ENCODE measurements around the gene LRRC27.
A peak's percentile ranks its signal among the peaks of the same experiment; 100 is the strongest.

LRRC27 gene

DNA sequence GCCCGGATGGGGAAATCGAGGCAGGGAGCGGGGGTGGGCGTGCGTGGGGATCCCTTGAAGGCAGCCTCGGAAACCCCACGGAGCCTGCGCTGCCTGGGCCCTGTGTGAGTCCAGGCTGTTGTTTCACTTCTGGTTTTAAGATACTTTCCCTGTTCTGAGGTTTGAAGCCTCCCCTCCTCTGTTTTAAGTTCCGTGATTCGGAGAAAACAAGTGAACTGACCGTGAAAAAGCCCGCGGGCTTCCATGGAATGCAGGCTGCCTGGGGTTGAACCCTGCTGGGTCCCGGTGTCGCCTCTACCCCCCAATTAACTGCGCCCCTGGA, 401 bp downstream of the LRRC27 start:
- peak overlapping the region in 1 of 2 experiments; percentile 98 for H3K14ac ChIP-seq (ENCODE audit: low read length in 2 of 2)
- peak overlapping the region; percentile 95 for H3K9ac ChIP-seq (ENCODE audit: low read length)
- peak overlapping the region; percentile 8 for H2BK15ac ChIP-seq (ENCODE audit: low read depth, poor library complexity, severe bottlenecking)
- DNase-seq, result no peak
- peak overlapping the region in 1 of 2 experiments; percentile 12 for H2BK12ac ChIP-seq (ENCODE audit: low read length in 2 of 2)
- peak overlapping the region; percentile 80 for H4K91ac ChIP-seq (ENCODE audit: low read length)
- H3K9me3 ChIP-seq (ENCODE audit: control insufficient read depth, low read length), result no peaks in the 10 kb centered on the region
- H3K23ac ChIP-seq (ENCODE audit: low read length in 2 of 2), result no peak overlapping the region
- WGBS, result 29% methylated on average over 16 of the region's 16 CpGs
- peaks cover 3 to 21% of the 10 kb centered on the region in 2 experiments for H3K36me3 ChIP-seq (ENCODE audit: control insufficient read depth in 1 of 2, insufficient read depth in 2 of 2, low read depth in 1 of 2, low read length in 2 of 2)
- H3K79me1 ChIP-seq (replicated peaks; ENCODE audit: low read length, poor library complexity, severe bottlenecking), result peaks cover 1% of the 10 kb centered on the region
- H3K18ac ChIP-seq (ENCODE audit: low read depth in 1 of 2, low read length in 2 of 2), result peak overlapping the region; percentile 82 to 85
- peaks cover 10% of the 10 kb centered on the region for H3K4me1 ChIP-seq (ENCODE audit: control insufficient read depth, insufficient read depth, low read depth, low read length)
- H2AK5ac ChIP-seq (ENCODE audit: low read length, severe bottlenecking), result no peak overlapping the region
- no peaks in the 10 kb centered on the region for H3K27me3 ChIP-seq (ENCODE audit: control insufficient read depth in 1 of 2, insufficient read depth in 1 of 2, low read length in 2 of 2)
- H2AFZ ChIP-seq (ENCODE audit: low read depth, low read length), result peak overlapping the region; percentile 85
- no peak overlapping the region for H3K27ac ChIP-seq (ENCODE audit: low read length, poor library complexity, severe bottlenecking)
- peak overlapping the region; percentile 87 for H3K4me2 ChIP-seq (ENCODE audit: low read length, poor library complexity, severe bottlenecking)
- peak overlapping the region; percentile 15 to 62 for H3K4ac ChIP-seq (ENCODE audit: low read depth in 1 of 2, low read length in 2 of 2)
- H4K8ac ChIP-seq (ENCODE audit: low read length), result peak overlapping the region; percentile 93
- H2BK120ac ChIP-seq (ENCODE audit: low read depth, low read length), result no peak overlapping the region
- no peak overlapping the region for H2BK5ac ChIP-seq (ENCODE audit: low read depth, low read length, poor library complexity, severe bottlenecking)
- H3K4me3 ChIP-seq (ENCODE audit: insufficient read depth in 1 of 2, low read depth in 1 of 2, low read length in 2 of 2), result peak overlapping the region; percentile 73 to 95

DNA sequence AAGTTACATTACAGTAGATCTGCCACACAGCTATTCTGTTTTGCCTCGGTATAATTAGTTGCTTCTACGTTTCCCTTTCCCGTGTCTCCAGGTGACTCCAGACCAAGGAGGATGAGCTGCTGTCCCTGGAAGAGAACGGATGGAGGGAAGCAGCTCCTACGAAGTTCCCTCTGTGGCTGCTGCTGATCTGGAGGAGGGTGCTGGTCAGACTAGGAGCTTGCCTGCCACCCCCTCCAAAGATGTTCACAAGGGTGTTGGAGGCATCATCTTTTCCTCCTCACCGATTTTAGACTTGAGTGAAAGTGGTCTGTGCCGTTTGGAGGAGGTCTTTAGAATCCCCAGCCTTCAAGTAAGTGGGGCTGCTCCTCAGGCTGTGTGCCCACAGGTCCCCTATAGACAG, 1.4 kb downstream of the LRRC27 start:
- no peaks in the 10 kb centered on the region for H3K79me1 ChIP-seq (replicated peaks; ENCODE audit: low read length, poor library complexity, severe bottlenecking)
- H3K9me3 ChIP-seq (ENCODE audit: control insufficient read depth, low read length), result no peaks in the 10 kb centered on the region
- no peak overlapping the region for H2BK120ac ChIP-seq (ENCODE audit: low read depth, low read length)

DNA sequence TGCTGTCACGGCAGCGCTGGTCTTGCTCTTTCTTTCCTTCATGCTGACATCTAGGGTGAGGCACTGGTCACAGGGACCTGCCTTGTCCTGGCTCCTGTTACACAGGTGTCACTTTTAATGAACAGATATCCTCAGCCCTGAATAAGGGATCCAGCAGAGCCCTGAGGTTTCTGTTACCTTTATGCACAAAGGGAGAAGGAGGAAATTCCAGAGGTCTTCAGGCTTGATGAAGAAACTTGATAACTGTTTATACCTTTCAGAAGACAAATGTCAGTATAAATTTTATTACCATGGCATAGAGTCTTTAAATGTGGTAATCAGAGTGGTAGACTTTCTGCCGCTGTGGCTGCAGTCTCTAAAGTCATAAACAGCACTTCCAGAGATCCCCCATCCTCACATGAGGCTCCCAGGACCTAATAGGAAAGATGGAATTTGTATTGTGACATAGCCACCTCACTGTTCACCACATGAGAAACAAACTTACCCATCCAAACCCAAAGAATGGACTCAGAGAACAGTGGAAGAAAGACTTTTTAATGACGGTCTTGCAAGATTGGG, 2.7 kb downstream of the LRRC27 start:
- peaks cover 6% of the 10 kb centered on the region for H3K4me1 ChIP-seq (ENCODE audit: control insufficient read depth, insufficient read depth, low read depth, low read length)
- no peak overlapping the region for H4K91ac ChIP-seq (ENCODE audit: low read length)
- H3K36me3 ChIP-seq (ENCODE audit: control insufficient read depth in 1 of 2, insufficient read depth in 2 of 2, low read depth in 1 of 2, low read length in 2 of 2), result peaks cover 11 to 33% of the 10 kb centered on the region in 2 experiments
- 94% methylated on average over 3 of the region's 4 CpGs for WGBS
- H3K27ac ChIP-seq (ENCODE audit: low read length, poor library complexity, severe bottlenecking), result no peak overlapping the region
- no peak for DNase-seq
- H2BK5ac ChIP-seq (ENCODE audit: low read depth, low read length, poor library complexity, severe bottlenecking), result no peak overlapping the region
- no peak overlapping the region for H3K4me3 ChIP-seq (ENCODE audit: insufficient read depth in 1 of 2, low read depth in 1 of 2, low read length in 2 of 2)
- H3K4me2 ChIP-seq (ENCODE audit: low read length, poor library complexity, severe bottlenecking), result no peak overlapping the region
- no peak overlapping the region for H2BK12ac ChIP-seq (ENCODE audit: low read length in 2 of 2)
- no peak overlapping the region for H2BK120ac ChIP-seq (ENCODE audit: low read depth, low read length)
- no peaks in the 10 kb centered on the region for H3K79me1 ChIP-seq (replicated peaks; ENCODE audit: low read length, poor library complexity, severe bottlenecking)
- H3K14ac ChIP-seq (ENCODE audit: low read length in 2 of 2), result no peak overlapping the region
- no peak overlapping the region for H2AK5ac ChIP-seq (ENCODE audit: low read length, severe bottlenecking)
- no peak overlapping the region for H3K4ac ChIP-seq (ENCODE audit: low read depth in 1 of 2, low read length in 2 of 2)
- H3K23ac ChIP-seq (ENCODE audit: low read length in 2 of 2), result no peak overlapping the region
- H3K9me3 ChIP-seq (ENCODE audit: control insufficient read depth, low read length), result no peaks in the 10 kb centered on the region
- H4K8ac ChIP-seq (ENCODE audit: low read length), result no peak overlapping the region
- no peak overlapping the region for H3K9ac ChIP-seq (ENCODE audit: low read length)
- H2AFZ ChIP-seq (ENCODE audit: low read depth, low read length), result no peak overlapping the region
- H3K18ac ChIP-seq (ENCODE audit: low read depth in 1 of 2, low read length in 2 of 2), result no peak overlapping the region
- H3K27me3 ChIP-seq (ENCODE audit: control insufficient read depth in 1 of 2, insufficient read depth in 1 of 2, low read length in 2 of 2), result no peaks in the 10 kb centered on the region
- no peak overlapping the region for H2BK15ac ChIP-seq (ENCODE audit: low read depth, poor library complexity, severe bottlenecking)

More for the DNA sequence above, 1.4 kb downstream of the LRRC27 start:
- no peak overlapping the region for H4K91ac ChIP-seq (ENCODE audit: low read length)
- H3K18ac ChIP-seq (ENCODE audit: low read depth in 1 of 2, low read length in 2 of 2), result no peak overlapping the region
- H3K27ac ChIP-seq (ENCODE audit: low read length, poor library complexity, severe bottlenecking), result no peak overlapping the region
- H2BK5ac ChIP-seq (ENCODE audit: low read depth, low read length, poor library complexity, severe bottlenecking), result no peak overlapping the region
- peaks cover 8% of the 10 kb centered on the region for H3K4me1 ChIP-seq (ENCODE audit: control insufficient read depth, insufficient read depth, low read depth, low read length)
- H3K4me3 ChIP-seq (ENCODE audit: insufficient read depth in 1 of 2, low read depth in 1 of 2, low read length in 2 of 2), result no peak overlapping the region
- H3K27me3 ChIP-seq (ENCODE audit: control insufficient read depth in 1 of 2, insufficient read depth in 1 of 2, low read length in 2 of 2), result no peaks in the 10 kb centered on the region
- peaks cover 2 to 24% of the 10 kb centered on the region in 2 experiments for H3K36me3 ChIP-seq (ENCODE audit: control insufficient read depth in 1 of 2, insufficient read depth in 2 of 2, low read depth in 1 of 2, low read length in 2 of 2)
- H3K23ac ChIP-seq (ENCODE audit: low read length in 2 of 2), result no peak overlapping the region
- H2BK12ac ChIP-seq (ENCODE audit: low read length in 2 of 2), result no peak overlapping the region
- H2BK15ac ChIP-seq (ENCODE audit: low read depth, poor library complexity, severe bottlenecking), result no peak overlapping the region
- H3K14ac ChIP-seq (ENCODE audit: low read length in 2 of 2), result no peak overlapping the region
- no peak overlapping the region for H4K8ac ChIP-seq (ENCODE audit: low read length)
- no peak overlapping the region for H2AFZ ChIP-seq (ENCODE audit: low read depth, low read length)
- H3K9ac ChIP-seq (ENCODE audit: low read length), result peak overlapping the region; percentile 95
- WGBS, result 89% methylated on average over 7 of the region's 7 CpGs
- H3K4me2 ChIP-seq (ENCODE audit: low read length, poor library complexity, severe bottlenecking), result no peak overlapping the region
- H3K4ac ChIP-seq (ENCODE audit: low read depth in 1 of 2, low read length in 2 of 2), result no peak overlapping the region
- no peak overlapping the region for H2AK5ac ChIP-seq (ENCODE audit: low read length, severe bottlenecking)
- DNase-seq, result no peak

DNA sequence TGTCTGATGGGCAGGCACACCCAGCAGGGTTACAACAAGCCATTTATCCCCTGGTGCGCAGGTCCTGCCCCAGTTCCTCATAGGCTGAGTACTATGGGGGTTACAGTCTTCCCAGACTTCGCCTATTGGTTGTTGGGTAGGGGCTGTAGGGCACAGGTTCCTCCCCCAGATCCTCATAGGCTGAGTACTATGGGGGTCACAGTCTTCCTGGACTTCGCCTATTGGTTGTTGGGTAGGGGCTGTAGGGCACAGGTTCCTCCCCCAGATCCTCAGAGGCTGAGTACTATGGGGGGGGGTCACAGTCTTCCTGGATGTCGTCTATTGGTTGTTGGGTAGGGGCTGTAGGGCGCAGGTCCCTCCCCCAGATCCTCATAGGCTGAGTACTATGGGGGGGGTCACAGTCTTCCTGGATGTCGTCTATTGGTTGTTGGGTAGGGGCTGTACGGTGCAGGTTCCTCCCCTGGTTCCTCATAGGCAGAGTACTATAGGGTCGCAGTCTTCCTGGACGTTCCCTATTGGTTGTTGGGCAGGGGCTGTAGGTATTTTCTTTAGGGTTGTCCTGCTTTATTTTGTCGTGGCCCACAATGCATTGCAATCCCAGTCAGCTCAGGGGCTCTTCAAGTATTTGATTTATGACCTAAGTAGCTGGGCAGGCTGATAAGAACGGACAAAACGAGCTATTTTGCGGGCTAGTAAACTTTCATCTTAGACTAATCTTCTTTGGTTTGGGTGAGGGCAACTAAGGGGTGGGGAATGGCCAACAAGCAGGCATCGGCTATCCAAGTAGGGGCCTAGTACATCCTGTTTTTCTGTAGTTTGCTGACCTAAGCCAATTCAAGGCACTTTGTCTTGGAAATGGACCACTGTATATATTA, 3.4 kb downstream of the LRRC27 start:
- Histone ChIP-seq H3K36me3 (ENCODE audit: control insufficient read depth in 1 of 2, insufficient read depth in 2 of 2, low read depth in 1 of 2, low read length in 2 of 2) (peaks cover 14 to 39% of the 10 kb centered on the region in 2 experiments), H4K91ac (ENCODE audit: low read length) (no peak overlapping the region), H3K79me1 (replicated peaks; ENCODE audit: low read length, poor library complexity, severe bottlenecking) (no peaks in the 10 kb centered on the region), H3K14ac (ENCODE audit: low read length in 2 of 2) (no peak overlapping the region), H2BK12ac (ENCODE audit: low read length in 2 of 2) (no peak overlapping the region), H3K18ac (ENCODE audit: low read depth in 1 of 2, low read length in 2 of 2) (no peak overlapping the region), H3K4me2 (ENCODE audit: low read length, poor library complexity, severe bottlenecking) (no peak overlapping the region), H3K4ac (ENCODE audit: low read depth in 1 of 2, low read length in 2 of 2) (no peak overlapping the region), H3K27ac (ENCODE audit: low read length, poor library complexity, severe bottlenecking) (no peak overlapping the region), H2BK5ac (ENCODE audit: low read depth, low read length, poor library complexity, severe bottlenecking) (no peak overlapping the region), H2BK15ac (ENCODE audit: low read depth, poor library complexity, severe bottlenecking) (peak overlapping the region; percentile 36), H3K9ac (ENCODE audit: low read length) (no peak overlapping the region), H3K4me1 (ENCODE audit: control insufficient read depth, insufficient read depth, low read depth, low read length) (peaks cover 3% of the 10 kb centered on the region), H3K23ac (ENCODE audit: low read length in 2 of 2) (no peak overlapping the region), H2AK5ac (ENCODE audit: low read length, severe bottlenecking) (no peak overlapping the region), H2AFZ (ENCODE audit: low read depth, low read length) (no peak overlapping the region), H3K4me3 (ENCODE audit: insufficient read depth in 1 of 2, low read depth in 1 of 2, low read length in 2 of 2) (no peak overlapping the region), H4K8ac (ENCODE audit: low read length) (peak overlapping the region; percentile 21), H3K9me3 (ENCODE audit: control insufficient read depth, low read length) (no peaks in the 10 kb centered on the region), H2BK120ac (ENCODE audit: low read depth, low read length) (no peak overlapping the region), H3K27me3 (ENCODE audit: control insufficient read depth in 1 of 2, insufficient read depth in 1 of 2, low read length in 2 of 2) (no peaks in the 10 kb centered on the region)
- WGBS, result 76% methylated on average over 13 of the region's 14 CpGs
- DNase-seq, result peak; percentile 57

All from mesenchymal stem cell (in vitro differentiated cells and primary cell).